K562 (cell line): ENCODE results near the gene SLC26A8. TPM values are rescaled to one million over a fixed set of nuclear protein-coding genes. Genes with fewer than 3 reads are reported as not detected.
A peak's percentile ranks its signal among the peaks of the same experiment; 100 is the strongest.

Experiments used
- CHCHD3 ChIP-seq: fragments of 250-450 bp; sonication (Bioruptor Pico); IDR thresholded peaks from 2 replicates; pipeline ENCODE4 v2.1.2; 2022; ENCODE audit warnings: mild to moderate bottlenecking
- E2F3 ChIP-seq: fragments of 250-450 bp; sonication (Bioruptor Pico); IDR thresholded peaks from 2 replicates; pipeline ENCODE4 v1.4.0; 2020; ENCODE audit warnings: mild to moderate bottlenecking
- HDGF ChIP-seq: fragments of 450-650 bp; IDR thresholded peaks from 2 replicates; pipeline ENCODE4 v1.6.1; 2016
- MXI1 ChIP-seq: IDR thresholded peaks from 2 replicates; pipeline ENCODE4 v1.6.1; 2011; ENCODE audit warnings: low read depth, mild to moderate bottlenecking, improper control_type of control experiment, low read length
- PTTG1 ChIP-seq: fragments of 450-650 bp; IDR thresholded peaks from 2 replicates; pipeline ENCODE4 v1.6.1; 2016; ENCODE audit warnings: low read depth, mild to moderate bottlenecking, missing genetic modification characterization, missing compliant biosample characterization
- THRAP3 ChIP-seq: fragments of 450-650 bp; IDR thresholded peaks from 2 replicates; pipeline ENCODE4 v1.6.1; 2016; ENCODE audit warnings: mild to moderate bottlenecking, inconsistent platforms, borderline replicate concordance
- ZNF184 ChIP-seq: sonication (generic); formaldehyde crosslinking; IDR thresholded peaks from 2 replicates; pipeline ENCODE4 v1.5.0; 2020; ENCODE audit warnings: missing genetic modification reagents
- ZNF76 ChIP-seq: fragments of 250-450 bp; sonication (Bioruptor Pico); IDR thresholded peaks from 2 replicates; pipeline ENCODE4 v1.4.0; 2020; ENCODE audit warnings: mild to moderate bottlenecking, moderate library complexity, borderline replicate concordance
- polyA plus RNA-seq, 8 experiments: library from polyadenylated mRNA; depleted of rRNA in 4 of 8; stranded (reverse) in 5 of 8; unstranded in 3 of 8; fragments of >200 nt; fragmentation: Nextera tagmentation in 2 of 8; fragmentation: Illumina TruSeq in 1 of 8; extraction: Ambion mirVana in 2 of 8; extraction: Trizol in 1 of 8; gene quantifications; 2 replicates each; pipeline versions ENCODE4 v1.2.1 to v1.2.3, GENCODE V29; 2011 to 2014; ENCODE audit warnings: inconsistent platforms in 1 of 8, missing spikeins in 1 of 8
- total RNA-seq, 7 experiments: library from RNA; depleted of rRNA in 6 of 7; stranded (reverse); fragments of >200 nt in 6 of 7; fragmentation: Illumina TruSeq in 2 of 7; extraction: Trizol in 2 of 7; gene quantifications; 2 replicates each; pipeline versions ENCODE4 v1.2.1 to v1.2.3, GENCODE V29; 2011 to 2021; ENCODE audit warnings: low replicate concordance in 1 of 7
- TF ChIP-seq, protein P1 (sequence below): fragments of 150-350 bp; conservative IDR thresholded peaks from 2 replicates; pipeline ENCODE4 v1.6.1; 2014; ENCODE audit warnings: low read length
- TF ChIP-seq, protein P2 (sequence below): fragments of 200-800 bp; sonication (Bioruptor generic); IDR thresholded peaks from 2 replicates; pipeline ENCODE4 v1.6.1; 2017; ENCODE audit warnings: missing genetic modification characterization, missing compliant biosample characterization
- TF ChIP-seq, protein P3 (sequence below): fragments of 450-650 bp; IDR thresholded peaks from 2 replicates; pipeline ENCODE4 v1.7.1; 2018; ENCODE audit warnings: mild to moderate bottlenecking, low read depth; ENCODE audit not compliant: partially characterized antibody
- TF ChIP-seq, protein P4 (sequence below), 2 experiments: fragments of 450-650 bp; formaldehyde crosslinking in 1 of 2; IDR thresholded peaks; 2 replicates each; pipeline versions ENCODE4 v1.4.0 to v1.6.1; 2014 to 2020; ENCODE audit warnings: mild to moderate bottlenecking in 2 of 2, borderline replicate concordance in 1 of 2, low read depth in 1 of 2

SLC26A8 gene
- total and polyA plus RNA-seq, 9 of the 15 experiments (the other 6 are each of a cell fraction or from before 2014, with no cell fraction given), result not detected

DNA sequence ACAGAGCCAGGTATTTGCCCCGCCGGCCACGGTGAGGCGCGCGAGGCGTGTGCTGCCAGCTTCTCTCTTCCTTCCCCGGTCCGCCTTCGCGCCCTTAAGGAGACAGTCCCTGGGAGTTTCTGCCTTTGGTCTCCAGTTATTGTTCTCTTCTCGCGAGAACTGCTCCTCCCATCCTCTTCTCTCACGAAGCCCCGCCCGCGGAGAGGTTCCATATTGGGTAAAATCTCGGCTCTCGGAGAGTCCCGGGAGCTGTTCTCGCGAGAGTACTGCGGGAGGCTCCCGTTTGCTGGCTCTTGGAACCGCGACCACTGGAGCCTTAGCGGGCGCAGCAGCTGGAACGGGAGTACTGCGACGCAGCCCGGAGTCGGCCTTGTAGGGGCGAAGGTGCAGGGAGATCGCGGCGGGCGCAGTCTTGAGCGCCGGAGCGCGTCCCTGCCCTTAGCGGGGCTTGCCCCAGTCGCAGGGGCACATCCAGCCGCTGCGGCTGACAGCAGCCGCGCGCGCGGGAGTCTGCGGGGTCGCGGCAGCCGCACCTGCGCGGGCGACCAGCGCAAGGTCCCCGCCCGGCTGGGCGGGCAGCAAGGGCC is 3.2 kb upstream of the SLC26A8 start, which contains the start of gene MAPK14 (continued):
- TF ChIP-seq, protein P1, sequence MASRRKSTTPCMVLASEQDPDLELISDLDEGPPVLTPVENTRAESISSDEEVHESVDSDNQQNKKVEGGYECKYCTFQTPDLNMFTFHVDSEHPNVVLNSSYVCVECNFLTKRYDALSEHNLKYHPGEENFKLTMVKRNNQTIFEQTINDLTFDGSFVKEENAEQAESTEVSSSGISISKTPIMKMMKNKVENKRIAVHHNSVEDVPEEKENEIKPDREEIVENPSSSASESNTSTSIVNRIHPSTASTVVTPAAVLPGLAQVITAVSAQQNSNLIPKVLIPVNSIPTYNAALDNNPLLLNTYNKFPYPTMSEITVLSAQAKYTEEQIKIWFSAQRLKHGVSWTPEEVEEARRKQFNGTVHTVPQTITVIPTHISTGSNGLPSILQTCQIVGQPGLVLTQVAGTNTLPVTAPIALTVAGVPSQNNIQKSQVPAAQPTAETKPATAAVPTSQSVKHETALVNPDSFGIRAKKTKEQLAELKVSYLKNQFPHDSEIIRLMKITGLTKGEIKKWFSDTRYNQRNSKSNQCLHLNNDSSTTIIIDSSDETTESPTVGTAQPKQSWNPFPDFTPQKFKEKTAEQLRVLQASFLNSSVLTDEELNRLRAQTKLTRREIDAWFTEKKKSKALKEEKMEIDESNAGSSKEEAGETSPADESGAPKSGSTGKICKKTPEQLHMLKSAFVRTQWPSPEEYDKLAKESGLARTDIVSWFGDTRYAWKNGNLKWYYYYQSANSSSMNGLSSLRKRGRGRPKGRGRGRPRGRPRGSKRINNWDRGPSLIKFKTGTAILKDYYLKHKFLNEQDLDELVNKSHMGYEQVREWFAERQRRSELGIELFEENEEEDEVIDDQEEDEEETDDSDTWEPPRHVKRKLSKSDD, result peak; percentile 100
- no peak for TF ChIP-seq ZNF184 (CRISPR knock-in tag)
- TF ChIP-seq PTTG1 (tag), result no peak
- TF ChIP-seq THRAP3, result no peak
- TF ChIP-seq E2F3 (CRISPR knock-in tag), result peak; percentile 65; the same call in 1 of the 2 replicates
- TF ChIP-seq, protein P2, sequence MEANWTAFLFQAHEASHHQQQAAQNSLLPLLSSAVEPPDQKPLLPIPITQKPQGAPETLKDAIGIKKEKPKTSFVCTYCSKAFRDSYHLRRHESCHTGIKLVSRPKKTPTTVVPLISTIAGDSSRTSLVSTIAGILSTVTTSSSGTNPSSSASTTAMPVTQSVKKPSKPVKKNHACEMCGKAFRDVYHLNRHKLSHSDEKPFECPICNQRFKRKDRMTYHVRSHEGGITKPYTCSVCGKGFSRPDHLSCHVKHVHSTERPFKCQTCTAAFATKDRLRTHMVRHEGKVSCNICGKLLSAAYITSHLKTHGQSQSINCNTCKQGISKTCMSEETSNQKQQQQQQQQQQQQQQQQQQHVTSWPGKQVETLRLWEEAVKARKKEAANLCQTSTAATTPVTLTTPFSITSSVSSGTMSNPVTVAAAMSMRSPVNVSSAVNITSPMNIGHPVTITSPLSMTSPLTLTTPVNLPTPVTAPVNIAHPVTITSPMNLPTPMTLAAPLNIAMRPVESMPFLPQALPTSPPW (CRISPR knock-in tag), result peak; percentile 67
- TF ChIP-seq HDGF, result no peak
- TF ChIP-seq, protein P3, sequence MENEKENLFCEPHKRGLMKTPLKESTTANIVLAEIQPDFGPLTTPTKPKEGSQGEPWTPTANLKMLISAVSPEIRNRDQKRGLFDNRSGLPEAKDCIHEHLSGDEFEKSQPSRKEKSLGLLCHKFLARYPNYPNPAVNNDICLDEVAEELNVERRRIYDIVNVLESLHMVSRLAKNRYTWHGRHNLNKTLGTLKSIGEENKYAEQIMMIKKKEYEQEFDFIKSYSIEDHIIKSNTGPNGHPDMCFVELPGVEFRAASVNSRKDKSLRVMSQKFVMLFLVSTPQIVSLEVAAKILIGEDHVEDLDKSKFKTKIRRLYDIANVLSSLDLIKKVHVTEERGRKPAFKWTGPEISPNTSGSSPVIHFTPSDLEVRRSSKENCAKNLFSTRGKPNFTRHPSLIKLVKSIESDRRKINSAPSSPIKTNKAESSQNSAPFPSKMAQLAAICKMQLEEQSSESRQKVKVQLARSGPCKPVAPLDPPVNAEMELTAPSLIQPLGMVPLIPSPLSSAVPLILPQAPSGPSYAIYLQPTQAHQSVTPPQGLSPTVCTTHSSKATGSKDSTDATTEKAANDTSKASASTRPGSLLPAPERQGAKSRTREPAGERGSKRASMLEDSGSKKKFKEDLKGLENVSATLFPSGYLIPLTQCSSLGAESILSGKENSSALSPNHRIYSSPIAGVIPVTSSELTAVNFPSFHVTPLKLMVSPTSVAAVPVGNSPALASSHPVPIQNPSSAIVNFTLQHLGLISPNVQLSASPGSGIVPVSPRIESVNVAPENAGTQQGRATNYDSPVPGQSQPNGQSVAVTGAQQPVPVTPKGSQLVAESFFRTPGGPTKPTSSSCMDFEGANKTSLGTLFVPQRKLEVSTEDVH, result no peak
- TF ChIP-seq ZNF76 (CRISPR knock-in tag), result peak; percentile 76; the same call in 1 of the 2 replicates
- TF ChIP-seq MXI1, result peak; percentile 71; the same call in 1 of the 2 replicates
- TF ChIP-seq, protein P4, sequence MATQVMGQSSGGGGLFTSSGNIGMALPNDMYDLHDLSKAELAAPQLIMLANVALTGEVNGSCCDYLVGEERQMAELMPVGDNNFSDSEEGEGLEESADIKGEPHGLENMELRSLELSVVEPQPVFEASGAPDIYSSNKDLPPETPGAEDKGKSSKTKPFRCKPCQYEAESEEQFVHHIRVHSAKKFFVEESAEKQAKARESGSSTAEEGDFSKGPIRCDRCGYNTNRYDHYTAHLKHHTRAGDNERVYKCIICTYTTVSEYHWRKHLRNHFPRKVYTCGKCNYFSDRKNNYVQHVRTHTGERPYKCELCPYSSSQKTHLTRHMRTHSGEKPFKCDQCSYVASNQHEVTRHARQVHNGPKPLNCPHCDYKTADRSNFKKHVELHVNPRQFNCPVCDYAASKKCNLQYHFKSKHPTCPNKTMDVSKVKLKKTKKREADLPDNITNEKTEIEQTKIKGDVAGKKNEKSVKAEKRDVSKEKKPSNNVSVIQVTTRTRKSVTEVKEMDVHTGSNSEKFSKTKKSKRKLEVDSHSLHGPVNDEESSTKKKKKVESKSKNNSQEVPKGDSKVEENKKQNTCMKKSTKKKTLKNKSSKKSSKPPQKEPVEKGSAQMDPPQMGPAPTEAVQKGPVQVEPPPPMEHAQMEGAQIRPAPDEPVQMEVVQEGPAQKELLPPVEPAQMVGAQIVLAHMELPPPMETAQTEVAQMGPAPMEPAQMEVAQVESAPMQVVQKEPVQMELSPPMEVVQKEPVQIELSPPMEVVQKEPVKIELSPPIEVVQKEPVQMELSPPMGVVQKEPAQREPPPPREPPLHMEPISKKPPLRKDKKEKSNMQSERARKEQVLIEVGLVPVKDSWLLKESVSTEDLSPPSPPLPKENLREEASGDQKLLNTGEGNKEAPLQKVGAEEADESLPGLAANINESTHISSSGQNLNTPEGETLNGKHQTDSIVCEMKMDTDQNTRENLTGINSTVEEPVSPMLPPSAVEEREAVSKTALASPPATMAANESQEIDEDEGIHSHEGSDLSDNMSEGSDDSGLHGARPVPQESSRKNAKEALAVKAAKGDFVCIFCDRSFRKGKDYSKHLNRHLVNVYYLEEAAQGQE (IDR thresholded peaks at IDR 0.05; ENCODE audit: borderline replicate concordance), result peak; percentile 93; the same call in 1 of the 2 replicates
- TF ChIP-seq, protein P4 (CRISPR knock-in tag; IDR thresholded peaks at IDR 0.05; ENCODE audit: low read depth), result peak; percentile 76; the same call in 1 of the 2 replicates
- no peak for TF ChIP-seq CHCHD3 (CRISPR knock-in tag)
